GM20431 (cell line): ENCODE data around the gene U2SURP.

ENCODE experiments used
- in situ Hi-C: fragments of 300-500 bp; cut with MseI, MboI; formaldehyde crosslinking; loops from one replicate; pipeline ENCODE4 v1.15.0; 2020; ENCODE audit warnings: low sequenced_read_pairs; ENCODE audit not compliant: unreplicated experiment

Gene U2SURP

GRCh38 chr3:142975316-142975995 is 25.9 kb upstream of the U2SURP start:
- in situ Hi-C loops, result loop anchor here (25.0 kb wide), 1 partner anchor 388 kb away; the partner anchor contains the start of genes ATR and PLS1

GRCh38 chr3:142976621-142977398 is 24.6 kb upstream of the U2SURP start:
- in situ Hi-C loops, result loop anchor here (25.0 kb wide), 1 partner anchor 390 kb away; the partner anchor contains the start of genes ATR and PLS1

GRCh38 chr3:142977399-142977728 is 24.0 kb upstream of the U2SURP start:
- in situ Hi-C loops, result loop anchor here (25.0 kb wide), 1 partner anchor 390 kb away; the partner anchor contains the start of genes ATR and PLS1

GRCh38 chr3:142981108-142981507 is 20.3 kb upstream of the U2SURP start:
- in situ Hi-C loops, result loop anchor here (25.0 kb wide), 1 partner anchor 394 kb away; the partner anchor contains the start of genes ATR and PLS1

- in situ Hi-C loops, result loop anchor here (25.0 kb wide), 1 partner anchor 395 kb away; the partner anchor contains the start of genes ATR and PLS1
These were observed 19.2 kb upstream of the U2SURP start for GRCh38 chr3:142982038-142982773.

DNA sequence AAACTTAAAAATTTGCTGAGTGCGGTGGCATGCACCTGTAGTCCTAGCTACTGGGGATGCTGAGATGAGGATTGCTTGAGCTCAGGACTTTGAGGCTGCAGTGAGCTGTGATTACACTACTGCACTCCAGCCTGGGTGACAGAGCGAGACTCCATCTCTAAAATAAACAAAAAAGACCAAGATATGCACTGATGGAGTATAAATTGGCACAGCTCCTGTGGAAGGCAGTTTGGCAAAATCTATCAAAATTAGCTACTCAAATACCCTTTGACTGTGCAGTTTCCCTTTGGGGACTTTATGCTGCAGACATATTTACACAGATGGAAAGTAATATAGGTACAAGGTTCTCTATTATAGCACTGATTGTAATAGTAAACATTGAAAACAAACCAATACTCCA is 18.1 kb upstream of the U2SURP start:
- in situ Hi-C loops, result loop anchor here (25.0 kb wide), 1 partner anchor 396 kb away; the partner anchor contains the start of genes ATR and PLS1

- in situ Hi-C loops, result loop anchor here (25.0 kb wide), 1 partner anchor 397 kb away; the partner anchor contains the start of genes ATR and PLS1
These were observed 17.1 kb upstream of the U2SURP start for GRCh38 chr3:142984255-142984654.

- in situ Hi-C loops, result loop anchor here (25.0 kb wide), 1 partner anchor 400 kb away; the partner anchor contains the start of genes ATR and PLS1
These were observed 14.2 kb upstream of the U2SURP start for GRCh38 chr3:142987080-142987700.

- in situ Hi-C loops, result loop anchor here (25.0 kb wide), 1 partner anchor 400 kb away; the partner anchor contains the start of genes ATR and PLS1
These were observed 13.7 kb upstream of the U2SURP start for GRCh38 chr3:142987707-142988106.

DNA sequence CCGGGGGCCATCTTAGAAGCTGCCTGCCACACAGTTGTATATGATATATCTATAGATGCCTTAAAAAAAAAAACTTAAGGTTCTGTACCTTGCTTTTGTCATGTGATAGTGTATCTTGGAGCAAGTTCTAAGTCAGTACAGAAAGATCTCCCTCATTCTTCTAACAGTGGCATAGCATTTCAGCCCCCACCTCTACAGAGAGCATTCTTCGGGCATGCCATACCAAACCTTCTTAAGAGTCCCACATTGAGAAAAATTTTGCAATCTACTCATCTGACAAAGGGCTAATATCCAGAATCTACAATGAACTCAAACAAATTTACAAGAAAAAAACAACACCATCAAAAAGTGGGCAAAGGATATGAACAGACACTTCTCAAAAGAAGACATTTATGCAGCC is 13.1 kb upstream of the U2SURP start:
- in situ Hi-C loops, result loop anchor here (25.0 kb wide), 1 partner anchor 401 kb away; the partner anchor contains the start of genes ATR and PLS1

GRCh38 chr3:142988826-142989225 is 12.5 kb upstream of the U2SURP start:
- in situ Hi-C loops, result loop anchor here (25.0 kb wide), 1 partner anchor 402 kb away; the partner anchor contains the start of genes ATR and PLS1

DNA sequence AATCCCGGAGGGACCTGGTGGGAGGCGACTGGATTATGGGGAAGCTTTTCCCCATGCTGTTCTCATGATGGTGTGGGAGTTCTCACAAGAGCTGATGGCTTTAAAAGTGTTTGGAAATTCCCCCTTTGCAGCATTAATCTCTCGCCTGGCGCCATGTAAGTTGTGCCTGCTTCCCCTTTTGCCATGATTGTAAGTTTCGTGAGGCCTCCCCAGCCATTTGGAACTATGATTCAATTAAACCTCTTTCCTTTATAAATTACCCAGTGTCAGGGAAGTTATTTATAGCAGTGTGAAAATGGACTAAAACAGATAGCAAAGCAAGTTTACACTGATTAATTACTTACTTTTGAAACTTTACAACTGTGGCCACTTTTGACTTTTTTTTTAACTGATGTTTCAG is 10.6 kb upstream of the U2SURP start:
- in situ Hi-C loops, result loop anchor here (10.0 to 25.0 kb wide), 2 partner anchors 166 to 403 kb away; partner anchors contain the start of genes ATR and PLS1

- in situ Hi-C loops, result loop anchor here (10.0 to 25.0 kb wide), 2 partner anchors 168 to 405 kb away; partner anchors contain the start of genes ATR and PLS1
These were observed 9.0 kb upstream of the U2SURP start for GRCh38 chr3:142992323-142992722.

DNA sequence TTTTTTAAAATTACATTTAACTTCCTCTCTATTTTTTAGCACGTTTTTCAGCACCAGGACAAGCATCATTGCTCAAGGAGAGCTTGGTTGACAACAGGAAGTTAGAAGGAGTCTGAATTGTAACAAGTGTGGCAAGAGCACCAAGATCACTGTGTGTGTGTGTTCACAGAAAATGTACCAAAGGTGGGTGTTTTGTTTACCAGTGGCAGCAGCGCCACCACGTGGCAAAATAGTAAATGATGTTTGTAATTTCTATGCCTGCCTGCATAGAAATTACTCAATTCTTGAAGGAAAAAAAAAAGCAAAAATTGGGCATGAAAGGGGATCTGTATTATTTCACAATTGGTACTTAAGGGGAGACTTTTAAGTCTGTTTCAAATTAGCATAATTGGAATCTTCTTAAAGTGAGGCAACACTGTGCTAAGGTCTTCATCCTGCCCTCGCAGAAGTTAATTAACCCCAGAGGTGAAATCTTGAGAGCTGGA is 7.4 kb upstream of the U2SURP start:
- in situ Hi-C loops, result loop anchor here (10.0 to 25.0 kb wide), 2 partner anchors 169 to 407 kb away; partner anchors contain the start of genes ATR and PLS1

DNA sequence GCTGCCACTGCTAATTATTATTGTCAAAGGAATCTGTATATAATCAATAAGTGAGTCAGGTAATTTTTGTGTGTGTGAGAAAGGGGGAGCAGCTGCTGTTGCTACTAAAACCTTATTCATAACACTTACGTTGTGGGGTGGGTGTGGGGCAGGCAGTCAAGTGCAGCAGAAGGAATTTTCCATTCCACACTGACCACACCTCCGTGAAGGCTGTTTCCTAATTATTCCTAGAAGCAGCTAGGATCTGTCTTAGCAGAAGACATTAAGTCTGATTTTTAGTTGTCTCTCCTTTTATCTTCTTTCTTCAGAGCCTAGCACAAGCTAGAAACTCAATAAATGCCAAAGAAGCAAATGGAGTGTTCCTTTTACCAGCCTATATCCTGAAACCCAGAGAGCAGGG is 4.0 kb upstream of the U2SURP start:
- in situ Hi-C loops, result loop anchor here (10.0 to 25.0 kb wide), 2 partner anchors 173 to 410 kb away; partner anchors contain the start of genes ATR and PLS1

- in situ Hi-C loops, result loop anchor here (10.0 to 25.0 kb wide), 2 partner anchors 174 to 411 kb away; partner anchors contain the start of genes ATR and PLS1
These were observed 2.9 kb upstream of the U2SURP start for GRCh38 chr3:142998439-142998838.

- in situ Hi-C loops, result loop anchor here (10.0 to 25.0 kb wide), 2 partner anchors 175 to 413 kb away; partner anchors contain the start of genes ATR and PLS1
These were observed 1.5 kb upstream of the U2SURP start for GRCh38 chr3:142999881-143000280.

DNA sequence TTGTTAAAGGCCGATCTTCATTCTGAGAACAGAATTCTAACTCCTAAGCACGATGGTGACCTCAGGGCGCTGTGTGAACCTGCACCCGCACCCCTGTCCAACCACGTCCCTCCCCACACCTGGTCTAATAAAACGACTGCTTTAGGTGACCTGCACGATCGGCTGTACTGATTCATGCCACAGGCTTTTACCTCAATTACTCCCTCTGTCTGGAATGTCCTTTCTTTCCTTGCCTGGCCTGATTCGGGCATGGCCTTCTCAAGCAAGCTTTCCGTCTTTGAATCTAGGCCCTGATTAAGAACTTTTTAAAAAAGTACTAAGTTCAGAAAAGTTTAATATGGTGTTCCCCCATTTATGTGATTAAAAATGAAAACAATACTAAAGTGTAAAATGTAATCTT is 842 bp upstream of the U2SURP start:
- in situ Hi-C loops, result no loop called here

DNA sequence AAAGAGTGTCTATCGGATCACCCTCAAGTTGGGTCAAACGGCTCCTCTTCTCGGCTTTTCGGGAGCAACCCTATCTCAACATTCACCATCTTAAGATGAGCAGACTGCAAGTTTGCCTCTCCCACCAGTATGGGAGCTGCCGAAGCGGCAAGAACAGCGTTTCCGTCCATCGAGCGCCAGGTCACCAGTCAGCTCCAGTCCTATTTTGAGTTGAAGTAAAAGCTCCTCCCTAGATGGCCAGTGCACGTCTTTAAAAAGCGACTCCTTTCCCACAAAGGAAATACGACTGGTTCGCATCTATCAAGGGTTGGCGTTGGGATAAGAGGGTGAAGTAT is 369 bp upstream of the U2SURP start:
- in situ Hi-C loops, result no loop called here
